HG03354 (cell line): Measurements from ENCODE around the gene HOXB5.

Experiments used
- ATAC-seq: cut with Tn5 transposase; IDR thresholded peaks from one replicate; pipeline ENCODE4 v1.9.1; 2021; ENCODE audit warnings: mild to moderate bottlenecking; ENCODE audit not compliant: unreplicated experiment, poor library complexity, severe bottlenecking

Gene HOXB5

DNA sequence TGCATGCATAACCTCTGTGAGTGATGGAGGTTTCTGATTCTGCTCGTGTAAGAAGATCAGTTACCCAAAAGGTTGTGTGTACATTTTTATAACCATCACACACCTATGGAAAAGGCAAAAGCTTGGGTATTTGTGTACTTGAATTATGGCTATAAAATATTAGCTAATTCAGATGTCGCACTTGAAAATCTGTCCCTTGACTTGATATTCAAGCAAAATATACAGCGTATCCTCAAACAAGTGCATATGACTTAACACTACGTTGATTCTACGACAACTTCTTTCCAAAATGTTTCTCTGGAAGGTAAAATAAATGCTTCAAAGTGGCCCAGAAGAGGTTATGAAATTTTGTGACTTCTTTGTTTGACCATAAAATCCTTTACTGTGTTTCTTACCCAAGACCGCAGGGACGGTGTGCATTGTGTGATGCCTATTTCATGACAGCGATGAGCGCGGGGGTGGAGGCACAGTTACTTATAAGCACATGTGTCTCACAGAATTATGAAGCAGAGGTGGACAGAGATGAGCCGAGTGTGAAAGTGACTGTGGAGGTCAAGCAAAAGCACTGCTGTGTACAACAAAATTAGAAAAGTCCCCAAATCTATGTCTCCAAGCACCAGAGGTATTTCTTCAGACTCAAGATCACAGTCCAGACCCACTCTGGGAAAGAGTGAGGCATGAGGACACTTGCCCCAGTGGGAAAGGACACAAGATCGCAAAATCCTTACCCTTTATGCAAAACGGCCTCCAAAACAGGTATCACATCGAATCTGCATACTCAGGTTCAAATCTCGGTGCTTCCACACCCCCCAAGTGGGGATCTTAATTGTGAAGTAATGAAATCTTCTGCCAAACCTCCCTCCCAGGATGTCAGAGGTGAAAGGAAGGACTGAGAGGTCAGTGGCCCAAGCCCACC lies 36.7 kb upstream of the HOXB5 start:
- ATAC-seq = no peak

DNA sequence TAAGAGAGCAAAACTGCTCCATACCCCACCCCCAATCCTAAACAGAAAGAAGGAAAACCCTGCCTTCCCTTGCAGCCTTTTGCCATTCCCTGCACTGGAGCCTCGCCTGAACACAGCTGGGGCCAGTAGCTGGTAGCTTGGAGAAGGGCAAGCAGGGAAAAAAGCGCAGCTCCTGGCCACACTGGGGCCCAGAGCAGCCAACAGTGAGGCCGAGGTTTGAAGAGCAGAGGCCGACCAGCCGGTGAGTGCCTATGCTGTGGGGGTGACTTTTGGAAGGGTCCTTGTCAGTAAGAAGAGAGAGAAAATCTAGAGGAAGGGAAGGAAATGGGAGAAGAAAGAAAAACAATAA lies 35.8 kb upstream of the HOXB5 start:
- ATAC-seq = no peak

DNA sequence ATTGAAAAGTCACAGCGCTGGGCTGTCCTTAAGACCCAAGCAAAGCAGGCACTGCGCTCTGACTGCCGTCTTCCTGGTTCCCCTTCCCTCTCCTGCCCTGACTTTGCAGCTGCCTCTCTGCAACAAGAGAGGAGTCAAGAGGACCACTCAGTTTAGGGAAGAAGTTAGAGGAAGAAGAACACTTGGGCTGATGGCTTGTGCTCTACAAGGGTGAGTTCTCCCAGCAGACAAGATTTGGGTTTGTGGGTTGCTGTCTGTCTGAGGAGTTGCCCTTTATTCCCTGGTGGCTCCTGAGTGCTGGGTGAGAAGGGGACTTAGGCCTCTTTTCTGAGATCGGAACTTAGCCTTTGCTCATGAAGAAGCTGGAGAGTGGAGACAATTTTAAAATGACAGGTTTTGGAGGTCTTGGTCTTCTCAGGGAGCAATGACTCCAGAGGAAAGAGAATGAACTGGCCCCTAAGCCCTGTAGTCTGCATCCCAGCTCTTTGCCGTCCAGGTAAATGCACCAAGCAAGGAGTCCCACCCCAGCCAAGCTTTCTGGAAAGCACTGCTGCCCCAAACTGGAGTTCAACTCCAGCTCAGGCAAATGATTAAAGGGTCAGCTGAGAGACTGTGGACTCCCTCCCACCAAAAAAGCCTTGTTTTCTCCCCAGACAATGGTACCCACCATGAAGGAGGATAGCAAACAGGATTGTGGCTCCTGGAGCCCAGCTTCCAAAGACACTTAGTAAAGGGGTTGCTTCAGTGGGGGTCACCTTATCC lies 35.3 kb upstream of the HOXB5 start:
- no peak for ATAC-seq

DNA sequence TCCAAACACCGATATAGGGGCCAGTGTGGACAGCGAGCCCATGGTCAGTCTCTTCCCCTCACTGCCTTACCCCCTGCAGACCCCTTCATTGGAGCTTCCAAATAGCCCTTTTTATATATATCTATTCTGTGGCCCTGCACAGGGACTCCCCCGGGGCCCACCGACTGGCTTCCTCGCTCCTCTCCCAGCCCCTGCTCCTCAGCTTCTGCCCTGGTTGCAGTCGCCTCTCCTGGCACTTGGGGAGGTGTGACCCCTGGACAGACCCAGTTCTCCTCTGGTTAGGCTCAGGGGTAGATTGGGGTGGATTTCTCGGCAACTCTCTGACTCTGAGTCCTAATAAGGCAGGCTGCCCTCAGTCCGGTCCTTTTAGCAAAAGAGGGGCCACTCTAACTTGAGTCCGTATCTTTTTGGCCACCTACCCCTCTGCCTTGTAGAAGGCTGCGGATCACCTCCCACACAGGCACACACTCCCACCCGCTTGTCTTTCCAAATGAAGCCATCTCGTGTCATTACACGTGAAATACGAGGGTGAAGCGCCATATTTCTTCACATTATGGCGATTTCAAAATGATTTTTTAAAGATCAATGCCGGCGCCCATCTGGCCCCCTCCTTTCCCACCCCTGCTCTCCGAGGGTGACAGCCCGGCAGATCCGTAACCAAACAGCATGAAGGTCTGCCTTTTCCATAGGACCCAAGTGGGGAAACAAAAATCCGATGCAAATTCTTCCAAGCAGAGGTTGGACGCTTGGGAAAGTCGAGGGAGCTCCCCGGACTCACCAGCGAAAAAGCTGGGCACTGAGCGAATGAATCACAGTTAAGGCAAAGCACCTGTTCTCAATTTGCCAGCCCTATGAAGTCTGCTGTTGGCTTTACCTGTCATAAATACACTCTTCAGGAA lies 34.3 kb upstream of the HOXB5 start:
- ATAC-seq = no peak

DNA sequence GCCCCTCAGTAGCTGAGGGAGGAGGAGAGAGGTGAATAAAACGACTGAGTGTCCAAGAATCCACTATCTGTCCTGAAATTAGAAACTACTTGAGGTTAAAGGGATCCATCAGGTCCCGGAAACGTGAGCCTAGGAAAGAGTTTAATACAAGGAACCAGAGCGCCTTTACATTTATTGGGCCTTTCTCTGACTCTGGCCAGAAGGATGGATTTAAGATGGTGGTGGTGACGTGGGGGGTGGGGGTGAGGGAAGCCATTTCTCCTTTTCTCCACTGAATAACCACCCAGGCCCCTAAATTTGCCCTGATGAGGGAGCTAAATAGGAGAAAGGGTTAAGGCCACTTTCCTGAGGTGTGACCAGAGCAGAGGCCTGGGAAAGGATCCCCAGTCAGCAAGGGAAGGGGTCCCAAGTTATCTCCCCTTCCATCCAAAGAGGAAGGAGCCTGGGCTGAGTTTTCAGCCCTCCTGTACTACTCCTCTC lies 33.6 kb upstream of the HOXB5 start:
- no peak for ATAC-seq

DNA sequence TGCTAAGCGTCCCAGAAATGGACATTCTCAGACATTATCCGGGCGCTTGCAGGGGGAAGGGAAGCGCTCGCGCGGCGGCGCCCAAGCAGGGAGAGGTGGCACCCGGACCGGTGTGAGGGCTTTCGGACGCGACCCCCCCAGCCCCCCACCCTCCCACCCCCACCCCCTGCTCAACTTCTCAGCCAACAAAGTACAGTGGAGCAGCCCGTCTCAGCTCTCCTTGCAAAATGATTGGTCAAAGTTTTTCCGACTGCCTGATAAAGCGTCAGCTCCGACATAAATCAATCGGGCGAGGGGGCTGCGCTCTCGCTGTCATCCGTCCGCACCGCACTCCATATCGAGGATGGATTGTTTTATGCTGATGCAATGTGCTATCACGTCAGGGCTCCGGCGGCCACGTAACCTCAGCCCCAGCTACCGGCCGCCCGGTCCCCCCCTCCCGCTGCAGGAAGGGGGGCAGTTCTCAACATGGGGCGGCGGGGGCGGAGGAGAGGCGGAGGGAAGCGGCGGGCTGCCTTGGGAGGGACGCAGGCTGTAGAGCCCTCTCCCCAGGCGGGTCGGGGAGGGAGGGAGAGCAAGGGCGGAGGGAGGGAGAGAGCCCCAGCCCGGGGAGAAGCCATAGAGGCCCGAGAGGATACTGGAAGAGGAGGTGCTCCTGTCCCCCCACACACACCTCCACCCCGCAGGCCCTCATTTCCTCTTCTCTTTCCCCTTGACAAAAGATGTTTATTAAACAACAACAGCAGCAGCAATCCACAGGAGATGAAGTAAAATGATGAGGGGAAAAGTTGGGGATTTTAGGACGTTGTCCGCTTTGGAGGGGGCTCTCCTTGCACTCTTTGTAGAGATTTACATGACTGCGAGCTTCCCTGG lies 32.9 kb upstream of the HOXB5 start, which contains the start of gene HOXB9:
Gene HOXB9 (minus strand): TSS at position 114 of the 873 bp plus-strand sequence. CDS start 89 bp downstream, at position 25.
- ATAC-seq = no peak

DNA sequence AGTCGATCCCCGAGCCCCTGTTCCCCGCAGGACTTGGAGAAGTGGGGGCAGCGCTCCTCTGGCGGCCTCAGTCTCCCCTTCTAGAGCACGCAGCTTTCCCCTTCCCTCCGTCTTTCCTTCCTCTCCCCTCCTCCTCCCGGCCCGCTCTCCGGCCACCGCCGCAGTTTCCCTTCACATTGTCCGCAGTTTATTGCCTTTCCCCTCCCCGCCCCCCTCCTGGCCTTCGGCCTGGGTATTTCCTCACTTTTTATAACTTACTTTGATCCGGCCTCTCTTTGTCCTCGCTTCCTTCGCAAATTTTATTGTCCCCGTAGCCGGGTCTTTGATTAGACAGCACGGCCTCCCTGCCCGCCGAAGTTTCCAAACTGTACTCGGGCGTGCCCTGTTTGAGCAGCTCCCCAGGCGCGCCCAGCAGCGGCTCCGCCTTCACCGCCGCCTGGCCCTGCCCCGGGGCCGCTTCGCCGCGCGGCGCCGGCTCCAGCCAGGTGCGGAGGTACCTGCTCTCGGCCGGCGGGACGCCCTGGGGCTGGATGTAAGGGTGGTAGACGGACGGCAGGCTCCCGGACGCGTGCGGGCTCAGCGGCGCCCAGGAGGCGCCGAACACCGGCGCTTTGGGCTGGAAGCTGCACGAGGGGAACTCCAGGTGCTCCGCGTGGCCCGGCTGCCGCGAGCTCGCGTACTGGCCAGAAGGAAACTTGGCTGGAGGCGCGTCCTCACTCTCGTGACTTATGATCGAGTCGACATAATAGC lies 32.1 kb upstream of the HOXB5 start:
- no peak for ATAC-seq

DNA sequence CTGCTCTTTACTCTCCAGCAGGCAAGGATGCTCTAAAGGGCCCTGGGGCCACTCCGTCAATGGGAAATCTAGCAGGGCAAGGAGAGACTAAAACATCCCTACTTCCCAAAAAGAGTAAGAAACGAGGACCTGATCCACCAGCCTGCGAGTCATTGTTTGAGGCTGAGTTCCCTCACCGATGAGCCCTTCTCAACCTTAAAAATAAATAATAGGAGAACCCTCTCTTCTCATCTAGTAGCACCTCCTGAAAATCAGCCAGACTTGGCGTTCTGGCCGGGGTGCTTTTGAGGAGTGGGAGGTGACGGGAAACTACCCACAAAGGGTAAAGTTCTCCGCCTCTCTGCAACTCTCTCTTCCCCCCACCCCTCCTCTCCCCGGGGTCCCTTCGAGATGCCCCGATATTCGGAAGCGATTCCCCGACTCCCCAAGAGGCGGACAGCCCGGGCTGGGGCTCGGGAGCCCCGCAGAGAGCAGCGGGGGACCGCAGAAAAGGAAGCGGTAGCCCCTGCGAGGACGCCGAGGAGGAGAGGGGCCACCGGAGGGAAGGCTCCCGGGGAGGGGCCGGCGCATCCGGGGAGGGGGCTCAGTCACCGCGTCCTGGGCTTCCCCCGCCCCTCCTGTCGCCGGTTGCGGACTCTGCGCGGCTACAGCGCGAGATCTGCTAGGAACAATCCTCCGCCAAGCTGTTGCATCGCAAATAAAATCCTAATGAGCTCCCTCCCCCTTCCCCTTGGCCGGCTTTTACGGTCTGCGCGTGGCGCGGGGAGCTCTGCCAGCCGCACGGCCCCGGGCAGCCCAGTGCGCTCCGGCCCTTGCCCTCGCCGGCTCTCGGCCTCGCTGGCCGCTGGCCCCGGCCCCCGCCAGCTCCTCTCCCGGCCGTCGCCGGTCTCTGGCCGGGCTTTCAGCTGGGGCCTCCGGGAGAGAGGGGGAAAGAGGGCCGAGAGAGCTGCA lies 31.2 kb upstream of the HOXB5 start:
- no peak for ATAC-seq

DNA sequence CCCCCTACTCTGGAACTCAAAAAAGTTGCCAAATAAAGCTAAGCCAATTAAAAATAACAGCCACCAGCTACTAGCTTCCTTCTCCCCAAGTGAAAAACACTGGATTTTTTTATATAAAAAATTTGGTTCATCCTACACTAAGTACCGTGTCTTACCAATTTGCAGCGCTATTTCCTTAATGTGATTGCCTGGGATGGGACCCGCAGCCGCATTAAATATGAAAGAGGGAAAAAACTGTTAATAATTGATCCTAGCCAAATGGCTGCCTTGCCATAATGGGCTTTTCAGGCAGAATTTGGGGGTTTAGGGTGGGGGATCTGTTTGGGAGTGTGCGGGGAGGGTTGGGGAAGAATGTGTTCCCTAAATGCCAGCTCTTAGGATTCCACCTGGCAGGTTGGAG lies 30.5 kb upstream of the HOXB5 start:
- no peak for ATAC-seq

DNA sequence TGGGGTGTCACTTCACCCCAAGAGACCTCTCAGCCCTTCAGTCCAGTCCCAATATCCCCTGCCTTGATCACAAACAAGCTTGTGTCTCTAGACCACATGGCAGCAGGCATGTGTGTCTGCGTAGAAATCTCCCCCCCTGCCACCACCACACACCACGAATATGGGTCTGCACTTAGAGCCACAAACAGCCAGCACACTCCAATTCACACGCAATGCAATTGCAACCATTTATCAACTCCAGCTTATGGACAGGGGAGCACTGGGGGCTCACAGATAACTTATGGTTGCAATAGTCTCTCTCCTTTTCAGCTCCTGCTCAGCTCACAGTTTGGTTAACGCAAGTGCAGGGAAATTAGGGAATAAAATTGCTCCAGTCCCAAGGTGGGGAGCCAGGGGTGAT lies 30.0 kb upstream of the HOXB5 start:
- no peak for ATAC-seq

DNA sequence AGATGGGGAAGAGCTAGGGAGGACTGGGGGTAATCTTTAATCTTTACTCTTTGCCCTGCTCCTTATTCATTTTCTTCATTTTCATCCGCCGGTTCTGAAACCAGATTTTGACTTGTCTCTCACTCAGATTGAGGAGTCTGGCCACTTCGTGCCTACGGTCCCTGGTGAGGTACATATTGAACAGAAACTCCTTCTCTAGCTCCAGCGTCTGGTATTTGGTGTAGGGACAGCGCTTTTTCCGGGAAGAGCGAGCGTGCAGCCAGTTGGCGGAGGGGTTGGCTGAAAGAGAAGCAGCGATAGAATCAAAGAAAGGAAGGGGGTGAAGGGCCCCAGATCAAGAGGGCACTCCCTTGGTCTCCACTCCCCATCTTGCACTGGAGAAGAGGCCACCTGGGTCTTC lies 29.3 kb upstream of the HOXB5 start:
- no peak for ATAC-seq

DNA sequence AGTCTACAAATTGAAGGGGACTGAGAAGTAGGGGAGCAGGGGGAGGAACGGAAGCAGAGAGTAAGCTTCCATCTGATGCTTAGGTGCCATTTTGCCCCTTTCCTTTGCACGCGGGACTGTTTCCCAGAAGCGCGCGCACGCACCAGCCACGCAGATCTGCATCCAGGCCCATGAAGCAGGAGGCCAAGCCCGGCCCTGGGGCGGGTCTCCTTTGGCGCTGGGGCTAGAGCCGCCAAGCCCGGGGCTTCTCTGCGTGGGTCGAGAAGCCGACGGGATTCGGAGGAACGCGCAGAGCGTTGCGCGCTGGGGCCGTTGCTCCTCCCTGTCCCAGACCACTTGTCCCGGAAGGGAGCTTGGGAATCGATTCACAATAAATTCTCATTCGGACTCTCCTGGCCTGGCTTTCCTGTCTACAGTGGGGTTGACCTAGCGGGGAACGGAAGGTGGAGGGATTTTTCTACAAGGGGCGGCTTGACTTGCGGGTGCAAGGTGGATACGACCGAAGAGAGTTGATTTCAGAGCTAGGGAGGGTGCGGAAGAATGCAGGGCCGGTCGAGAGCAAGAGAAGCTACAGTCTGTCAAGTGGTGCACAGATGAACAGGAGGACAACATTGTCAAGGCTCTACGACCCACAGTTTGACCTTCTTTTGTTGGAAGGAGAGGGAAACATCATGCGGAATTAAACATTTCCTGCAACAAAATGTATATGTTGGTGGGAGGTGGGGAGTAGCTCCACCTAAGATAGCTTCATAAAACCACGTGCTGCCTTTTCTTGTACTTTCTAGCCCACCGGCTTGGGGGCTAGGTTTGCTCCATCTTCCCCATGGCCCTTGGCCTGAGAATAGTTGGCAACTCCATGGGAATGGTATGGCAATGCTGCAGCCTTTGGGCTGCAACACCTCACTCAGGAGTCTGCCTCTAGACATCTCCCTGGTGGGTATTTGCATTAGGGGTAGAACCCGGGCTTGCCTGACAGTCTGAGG lies 28.1 kb upstream of the HOXB5 start:
- no peak for ATAC-seq

DNA sequence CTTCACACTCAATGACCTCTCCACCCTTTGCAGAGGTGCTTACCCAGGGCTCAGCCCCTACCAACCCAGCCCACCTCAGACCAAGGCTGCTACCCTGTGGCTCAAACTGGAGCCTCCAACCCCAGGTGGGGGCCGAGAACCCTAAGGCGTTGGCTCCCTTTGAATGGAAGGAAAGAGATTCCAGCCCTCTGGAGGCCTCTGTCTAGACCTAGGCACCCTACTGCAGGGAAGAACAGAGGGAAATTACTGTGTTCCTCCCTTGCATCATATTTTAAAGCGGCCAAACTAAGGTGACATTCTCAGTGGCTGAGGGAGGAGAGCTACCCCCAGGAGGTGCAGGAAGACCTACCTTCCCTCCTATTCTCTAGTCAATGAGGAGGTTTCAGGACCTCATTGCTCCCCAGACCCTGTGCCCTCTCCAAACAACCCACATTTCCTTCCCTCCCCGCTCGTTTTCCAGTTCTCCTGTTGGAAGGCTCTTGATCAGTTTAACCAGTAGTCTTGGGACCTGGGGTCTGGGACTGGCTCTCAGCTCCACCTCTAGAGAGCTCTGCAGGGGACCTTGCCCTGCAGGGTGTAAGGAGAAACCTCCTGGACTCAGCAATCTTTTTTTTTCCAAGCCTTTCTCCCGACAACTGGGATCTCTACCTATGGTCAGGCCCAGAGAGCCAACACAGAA lies 27.0 kb upstream of the HOXB5 start:
- no peak for ATAC-seq

DNA sequence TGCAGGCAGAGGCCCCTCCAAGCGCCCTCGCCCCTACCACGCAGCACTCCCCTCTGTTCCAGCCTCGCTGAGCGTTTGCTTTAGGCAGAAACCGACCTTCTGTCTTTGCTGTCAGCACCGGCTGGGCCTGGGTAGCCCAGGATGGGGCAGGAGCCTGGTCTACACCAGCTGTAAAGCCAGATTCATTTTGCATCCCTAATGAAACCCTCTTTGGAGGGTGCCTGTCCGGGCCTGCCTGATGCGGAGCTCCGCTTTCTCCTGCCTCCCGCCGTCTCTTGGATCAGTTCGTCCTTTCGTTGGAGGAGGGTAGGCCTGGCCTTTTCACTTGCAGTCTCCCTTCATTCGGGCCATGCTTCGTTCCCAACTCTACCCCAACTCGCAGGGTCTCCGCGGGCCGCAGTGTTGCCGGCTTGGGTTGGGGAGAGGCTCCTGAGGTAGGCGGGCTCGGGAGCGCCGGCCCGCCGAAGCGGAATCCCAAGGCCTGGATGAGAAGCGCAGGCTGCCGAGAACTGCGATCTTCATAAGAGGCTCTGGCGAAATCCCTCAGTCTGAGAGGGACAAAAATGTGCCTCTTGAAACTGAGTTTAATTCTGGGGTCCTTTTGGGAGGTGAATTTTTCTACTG lies 26.4 kb upstream of the HOXB5 start:
- ATAC-seq = no peak

DNA sequence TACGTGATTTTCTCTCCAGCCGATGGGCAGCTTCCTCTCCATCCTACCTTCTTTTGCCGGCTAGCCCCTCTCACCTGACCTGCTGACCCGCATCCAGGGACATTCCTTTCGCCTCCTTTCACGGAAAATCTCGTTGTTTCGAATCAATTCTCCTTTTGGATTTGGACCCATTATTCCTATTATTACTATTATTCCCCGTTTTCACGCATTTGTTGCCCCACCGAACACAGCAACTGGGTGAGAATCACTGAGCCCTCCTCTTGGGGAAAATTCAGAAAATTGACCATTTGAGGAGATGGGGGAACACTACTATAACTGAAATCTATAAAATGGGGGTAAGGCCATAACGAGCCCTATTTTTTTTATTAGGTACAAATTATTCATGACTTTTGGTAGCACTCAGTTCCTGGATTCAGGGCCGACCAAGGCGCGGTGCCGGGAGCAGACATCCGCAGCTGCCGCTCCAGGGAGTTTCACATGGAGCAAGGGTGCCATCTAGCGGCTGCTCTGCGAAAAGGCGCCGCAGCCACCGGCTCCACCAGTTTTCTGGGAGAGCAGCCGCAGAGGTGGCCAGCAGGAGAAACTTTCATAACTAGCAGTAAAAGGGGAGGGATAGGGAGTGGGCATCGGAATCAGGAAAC lies 24.8 kb upstream of the HOXB5 start:
- ATAC-seq = peak; percentile 49
